Natural killer cell (primary cell): ENCODE data around the gene SAMD3. TPM values are rescaled to one million over a fixed set of nuclear protein-coding genes. Genes with fewer than 3 reads are reported as not detected.
"Not testable (repeated sequence)": the region's sequence is repeated elsewhere in the genome, so short reads cannot be mapped to it uniquely, and the experiment has no call there.

Source experiments
- ATAC-seq, 3 donors: fragments of 150-1000 bp in 2 of 3; fragments of 200-7000 bp in 1 of 3; cut with Tn5 transposase; 1 replicate in 1 of 3; 2 replicates in 2 of 3; pipeline ENCODE4 v1.10.0; 2021; ENCODE audit warnings: mild to moderate bottlenecking in 2 of 3, moderate library complexity in 2 of 3
- DNase-seq, 2 donors: peaks; one replicate each; pipeline versions ENCODE4 v3.0.0 to v3.0.0-alpha.2; 2013 to 2021; ENCODE audit warnings: mixed read lengths in 1 of 2
- H3K27ac ChIP-seq: one replicate; pipeline ENCODE4 v1.5.1; 2013; ENCODE audit warnings: mild to moderate bottlenecking, low read length
- H3K27me3 ChIP-seq: one replicate; pipeline ENCODE4 v1.6.1; 2013; ENCODE audit warnings: low read length; ENCODE audit not compliant: control insufficient read depth, insufficient read depth
- H3K36me3 ChIP-seq: one replicate; pipeline ENCODE4 v1.6.1; 2013; ENCODE audit warnings: low read length; ENCODE audit not compliant: control insufficient read depth, insufficient read depth
- H3K4me1 ChIP-seq: one replicate; pipeline ENCODE4 v1.6.1; 2013; ENCODE audit warnings: low read length; ENCODE audit not compliant: control insufficient read depth, insufficient read depth
- H3K4me3 ChIP-seq: one replicate; pipeline ENCODE4 v1.5.1; 2013; ENCODE audit warnings: low read length
- H3K9me3 ChIP-seq: one replicate; pipeline ENCODE4 v1.6.1; 2013; ENCODE audit warnings: low read length; ENCODE audit not compliant: control insufficient read depth, insufficient read depth
- H3K27ac Mint-ChIP-seq, 2 donors: one replicate each; pipeline ENCODE4 v1.8.0; 2022; ENCODE audit warnings: mild to moderate bottlenecking in 2 of 2, mixed read lengths in 2 of 2, moderate library complexity in 1 of 2
- H3K27me3 Mint-ChIP-seq, 2 donors: one replicate each; pipeline ENCODE4 v1.8.0; 2022; ENCODE audit warnings: low read depth in 2 of 2, mixed read lengths in 2 of 2
- H3K36me3 Mint-ChIP-seq: one replicate; pipeline ENCODE4 v1.8.0; 2022; ENCODE audit warnings: mixed read lengths
- H3K4me1 Mint-ChIP-seq, 2 donors: one replicate each; pipeline ENCODE4 v1.8.0; 2022; ENCODE audit warnings: mixed read lengths in 2 of 2
- H3K4me3 Mint-ChIP-seq: one replicate; pipeline ENCODE4 v1.8.0; 2022; ENCODE audit warnings: mild to moderate bottlenecking, moderate library complexity, mixed read lengths
- H3K9me3 Mint-ChIP-seq, 2 donors: one replicate each; pipeline ENCODE4 v1.8.0; 2022; ENCODE audit warnings: mixed read lengths in 2 of 2
- WGBS: methylation state at CpG from one replicate; pipeline ENCODE4 v1.1.7; 2013; ENCODE audit warnings: missing lambda C conversion rate; ENCODE audit not compliant: insufficient coverage; 5-methylcytosine and 5-hydroxymethylcytosine counted together
- intact Hi-C: fragments of 100-400 bp; cut with micrococcal nuclease; formaldehyde crosslinking; loops from one replicate; pipeline ENCODE4 v1.14.2; 2022
- total RNA-seq, 4 donors: library from RNA; stranded (reverse); fragments of 120-200 nt in 1 of 4; gene quantifications; one replicate each; pipeline versions ENCODE4 v1.2.3 to v1.2.4, GENCODE V29; 2013 to 2022
- TF ChIP-seq, protein P1 (sequence below): fragments of 200-600 bp; IDR thresholded peaks from one replicate; pipeline ENCODE4 v1.8.0; 2022; ENCODE audit warnings: antibody characterized with exemption

SAMD3 gene
- total RNA-seq, 3 donors from 2014 or later (not counting 1 experiment from before 2014, with no cell fraction given): 322 to 413 (median 339) TPM

- H3K27ac Mint-ChIP-seq: peak overlapping the region; percentile 80 to 85
- H3K27me3 Mint-ChIP-seq: no peaks in the 10 kb centered on the region
- Histone ChIP-seq H3K9me3 (no peaks in the 10 kb centered on the region), H3K36me3 (peaks cover 85% of the 10 kb centered on the region), H3K4me1 (peaks cover 50% of the 10 kb centered on the region), H3K4me3 (no peak overlapping the region), H3K27ac (peak overlapping the region; percentile 28), H3K27me3 (no peaks in the 10 kb centered on the region)
- H3K4me3 Mint-ChIP-seq: peak overlapping the region; percentile 57
- DNase-seq (peak in 1 of 2 donors; percentile 38), ATAC-seq (peak; percentile 44 to 64 (median 53))
- WGBS: 47% methylated on average over 6 of the region's 6 CpGs
- H3K36me3 Mint-ChIP-seq: peaks cover 50% of the 10 kb centered on the region
- intact Hi-C loops: no loop called here
- H3K4me1 Mint-ChIP-seq: peaks cover 88 to 94% of the 10 kb centered on the region in 2 donors
- no peaks in the 10 kb centered on the region for H3K9me3 Mint-ChIP-seq
- TF ChIP-seq, protein P1, sequence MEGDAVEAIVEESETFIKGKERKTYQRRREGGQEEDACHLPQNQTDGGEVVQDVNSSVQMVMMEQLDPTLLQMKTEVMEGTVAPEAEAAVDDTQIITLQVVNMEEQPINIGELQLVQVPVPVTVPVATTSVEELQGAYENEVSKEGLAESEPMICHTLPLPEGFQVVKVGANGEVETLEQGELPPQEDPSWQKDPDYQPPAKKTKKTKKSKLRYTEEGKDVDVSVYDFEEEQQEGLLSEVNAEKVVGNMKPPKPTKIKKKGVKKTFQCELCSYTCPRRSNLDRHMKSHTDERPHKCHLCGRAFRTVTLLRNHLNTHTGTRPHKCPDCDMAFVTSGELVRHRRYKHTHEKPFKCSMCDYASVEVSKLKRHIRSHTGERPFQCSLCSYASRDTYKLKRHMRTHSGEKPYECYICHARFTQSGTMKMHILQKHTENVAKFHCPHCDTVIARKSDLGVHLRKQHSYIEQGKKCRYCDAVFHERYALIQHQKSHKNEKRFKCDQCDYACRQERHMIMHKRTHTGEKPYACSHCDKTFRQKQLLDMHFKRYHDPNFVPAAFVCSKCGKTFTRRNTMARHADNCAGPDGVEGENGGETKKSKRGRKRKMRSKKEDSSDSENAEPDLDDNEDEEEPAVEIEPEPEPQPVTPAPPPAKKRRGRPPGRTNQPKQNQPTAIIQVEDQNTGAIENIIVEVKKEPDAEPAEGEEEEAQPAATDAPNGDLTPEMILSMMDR: no peak
Observed at GRCh38 chr6:130202782-130203181, 20.0 kb downstream of the SAMD3 start.

- H3K36me3 Mint-ChIP-seq: peaks cover 36% of the 10 kb centered on the region
- intact Hi-C loops: no loop called here
- ATAC-seq: no peak
Observed at GRCh38 chr6:130200020-130200419, 22.7 kb downstream of the SAMD3 start.

DNA sequence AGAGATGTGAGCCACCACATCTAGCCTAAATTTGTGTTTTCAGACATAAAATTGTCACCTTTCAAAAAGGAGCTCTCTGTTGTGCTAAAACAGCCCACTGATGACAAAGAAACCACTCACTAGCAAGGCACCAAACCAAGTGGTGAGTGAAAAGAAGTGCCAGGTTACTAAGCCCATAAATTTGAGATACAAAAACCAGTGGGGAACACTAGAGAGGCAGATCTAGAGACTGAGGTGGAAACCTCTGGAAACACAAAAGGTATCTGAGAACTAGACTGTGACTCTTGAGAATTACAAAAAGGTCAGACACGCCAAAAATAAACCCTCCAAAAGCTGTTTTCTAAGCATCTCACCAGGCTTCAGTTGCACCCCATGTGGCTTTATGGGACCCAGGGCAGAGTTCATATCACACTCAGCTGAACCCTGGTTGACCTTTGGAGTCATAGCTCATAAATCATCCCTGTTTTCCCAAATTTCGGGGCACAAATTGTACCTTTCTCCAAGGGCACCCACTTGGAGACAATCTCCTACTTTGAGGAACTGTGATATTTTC is 24.2 kb downstream of the SAMD3 start:
- TF ChIP-seq, protein P1: no peak
- DNase-seq (no peak), ATAC-seq (peak in 2 of 3 donors; percentile 34 to 49)
- Mint-ChIP-seq H3K27ac (peak overlapping the region; percentile 80 to 85), H3K27me3 (no peaks in the 10 kb centered on the region), H3K4me1 (peaks cover 91 to 100% of the 10 kb centered on the region in 2 donors), H3K9me3 (no peaks in the 10 kb centered on the region), H3K36me3 (peaks cover 34% of the 10 kb centered on the region), H3K4me3 (peak overlapping the region; percentile 58)
- intact Hi-C loops: no loop called here
- 94% methylated on average over 2 of the region's 2 CpGs for WGBS
- peaks cover 34% of the 10 kb centered on the region for H3K4me1 ChIP-seq
- H3K27ac ChIP-seq: peak overlapping the region; percentile 4
- no peak overlapping the region for H3K4me3 ChIP-seq
- peaks cover 46% of the 10 kb centered on the region for H3K36me3 ChIP-seq
- no peaks in the 10 kb centered on the region for H3K27me3 ChIP-seq
- no peaks in the 10 kb centered on the region for H3K9me3 ChIP-seq

More at GRCh38 chr6:130200020-130200419, 22.7 kb downstream of the SAMD3 start:
- Mint-ChIP-seq H3K4me1 (peaks cover 90 to 96% of the 10 kb centered on the region in 2 donors), H3K4me3 (peak overlapping the region; percentile 66), H3K27ac (peak overlapping the region; percentile 80 to 85), H3K9me3 (no peaks in the 10 kb centered on the region), H3K27me3 (no peaks in the 10 kb centered on the region)
- WGBS: 85% methylated on average over 7 of the region's 7 CpGs
- H3K36me3 ChIP-seq: peaks cover 59% of the 10 kb centered on the region
- no peaks in the 10 kb centered on the region for H3K9me3 ChIP-seq
- TF ChIP-seq, protein P1: no peak
- peaks cover 31% of the 10 kb centered on the region for H3K4me1 ChIP-seq
- DNase-seq: no peak
- H3K4me3 ChIP-seq: no peak overlapping the region
- no peak overlapping the region for H3K27ac ChIP-seq
- H3K27me3 ChIP-seq: no peaks in the 10 kb centered on the region

DNA sequence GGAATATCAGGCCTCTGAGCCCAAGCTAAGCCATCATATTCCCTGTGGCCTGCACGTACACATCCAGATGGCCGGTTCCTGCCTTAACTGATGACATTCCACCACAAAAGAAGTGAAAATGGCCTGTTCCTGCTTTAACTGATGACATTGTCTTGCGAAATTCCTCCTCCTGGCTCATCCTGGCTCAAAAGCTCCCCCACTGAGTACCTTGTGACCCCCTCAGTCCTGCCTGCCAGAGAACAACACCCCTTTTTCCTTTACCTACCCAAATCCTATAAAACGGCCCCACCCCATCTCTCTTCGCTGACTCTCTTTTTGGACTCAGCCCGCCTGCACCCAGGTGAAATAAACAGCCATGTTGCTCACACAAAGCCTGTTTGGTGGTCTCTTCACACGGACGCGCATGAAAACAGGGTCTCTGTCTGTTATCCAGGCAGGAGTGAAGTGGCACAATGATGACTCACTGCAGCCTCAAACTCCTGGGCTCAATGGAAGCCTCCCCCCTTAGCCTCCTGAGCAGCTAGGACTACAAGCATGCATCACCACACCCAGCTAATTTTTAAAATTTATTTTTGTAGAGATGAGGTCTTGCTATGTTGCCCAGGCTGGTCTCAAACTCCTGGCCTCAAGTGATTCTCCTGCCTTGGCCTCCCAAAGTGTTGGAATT is 24.8 kb downstream of the SAMD3 start:
- H3K4me3 ChIP-seq, intact Hi-C loops, H3K9me3 ChIP-seq, H3K9me3 Mint-ChIP-seq, DNase-seq, H3K27me3 ChIP-seq, H3K27me3 Mint-ChIP-seq, H3K27ac ChIP-seq: not testable (repeated sequence)
- H3K4me1 ChIP-seq: peaks cover 36% of the 10 kb centered on the region
- Mint-ChIP-seq H3K4me1 (peaks cover 91 to 100% of the 10 kb centered on the region in 2 donors), H3K36me3 (peaks cover 28% of the 10 kb centered on the region), H3K27ac (peak overlapping the region; percentile 80 to 85), H3K4me3 (peak overlapping the region; percentile 58)
- peaks cover 41% of the 10 kb centered on the region for H3K36me3 ChIP-seq
- peak in 1 of 3 donors; percentile 29 for ATAC-seq
- 89% methylated on average over 9 of the region's 9 CpGs for WGBS

GRCh38 chr6:130194434-130194833 is 28.3 kb downstream of the SAMD3 start:
- WGBS: 91% methylated on average over 4 of the region's 4 CpGs
- H3K36me3 Mint-ChIP-seq, ATAC-seq, DNase-seq, intact Hi-C loops, H3K27me3 Mint-ChIP-seq, H3K27me3 ChIP-seq, H3K9me3 ChIP-seq, H3K4me3 ChIP-seq, H3K27ac ChIP-seq, H3K9me3 Mint-ChIP-seq: not testable (repeated sequence)
- Mint-ChIP-seq H3K27ac (peak overlapping the region; percentile 80 to 85), H3K4me1 (peaks cover 88 to 100% of the 10 kb centered on the region in 2 donors), H3K4me3 (peak overlapping the region; percentile 65)
- Histone ChIP-seq H3K36me3 (peaks cover 22% of the 10 kb centered on the region), H3K4me1 (peaks cover 49% of the 10 kb centered on the region)
